ENCODE measurements around the gene HNRNPAB.

HNRNPAB gene

DNA sequence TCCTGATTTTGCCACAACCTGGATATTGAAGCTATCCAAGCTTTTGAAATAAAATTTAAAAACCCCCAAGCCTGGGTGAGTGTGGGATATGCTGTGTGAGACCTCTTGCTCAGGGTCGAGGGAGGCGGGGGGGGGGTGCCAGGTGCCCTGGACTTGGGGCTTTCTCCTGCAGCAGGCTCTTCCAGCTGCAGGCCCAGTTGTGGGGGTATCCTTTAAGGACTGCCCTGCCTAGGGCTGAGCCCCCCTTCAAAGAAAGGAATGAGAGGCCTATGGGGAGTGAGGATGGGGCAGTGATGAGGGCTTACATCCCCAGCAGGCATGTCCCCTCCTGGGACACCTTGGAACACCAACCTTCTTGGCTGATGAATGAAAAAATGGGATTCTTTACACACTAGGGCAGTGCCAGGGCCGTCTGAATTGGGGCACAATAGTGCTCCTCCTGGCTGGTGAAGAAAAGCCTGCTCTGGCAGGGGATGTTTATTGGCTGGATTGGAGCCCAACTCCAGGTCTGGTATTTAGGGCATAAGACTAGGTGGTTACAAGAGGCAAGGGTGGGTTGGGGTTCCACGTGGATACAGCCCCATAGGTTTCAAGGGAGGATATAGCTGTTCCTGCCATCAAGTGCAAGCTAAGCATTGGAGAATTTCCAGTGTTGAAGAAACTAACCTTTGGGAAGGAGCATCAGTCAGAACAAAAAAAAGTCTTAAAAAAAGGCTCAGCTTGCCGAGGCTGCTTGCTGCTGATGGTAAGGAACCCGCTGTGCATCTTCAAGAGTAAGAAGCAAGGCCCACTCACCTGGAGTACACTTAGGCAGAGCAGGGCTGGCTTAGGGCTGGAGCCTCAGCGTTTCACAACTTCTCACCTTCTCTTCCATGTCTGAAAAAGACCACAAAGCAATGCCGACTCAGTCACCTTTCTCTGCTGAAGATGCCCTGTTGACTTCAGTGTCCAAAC, 7.0 kb downstream of the HNRNPAB start:
- no peak for DNase-seq (ENCODE audit: extremely low read depth in 1 of 2, low read depth in 1 of 2)

DNA sequence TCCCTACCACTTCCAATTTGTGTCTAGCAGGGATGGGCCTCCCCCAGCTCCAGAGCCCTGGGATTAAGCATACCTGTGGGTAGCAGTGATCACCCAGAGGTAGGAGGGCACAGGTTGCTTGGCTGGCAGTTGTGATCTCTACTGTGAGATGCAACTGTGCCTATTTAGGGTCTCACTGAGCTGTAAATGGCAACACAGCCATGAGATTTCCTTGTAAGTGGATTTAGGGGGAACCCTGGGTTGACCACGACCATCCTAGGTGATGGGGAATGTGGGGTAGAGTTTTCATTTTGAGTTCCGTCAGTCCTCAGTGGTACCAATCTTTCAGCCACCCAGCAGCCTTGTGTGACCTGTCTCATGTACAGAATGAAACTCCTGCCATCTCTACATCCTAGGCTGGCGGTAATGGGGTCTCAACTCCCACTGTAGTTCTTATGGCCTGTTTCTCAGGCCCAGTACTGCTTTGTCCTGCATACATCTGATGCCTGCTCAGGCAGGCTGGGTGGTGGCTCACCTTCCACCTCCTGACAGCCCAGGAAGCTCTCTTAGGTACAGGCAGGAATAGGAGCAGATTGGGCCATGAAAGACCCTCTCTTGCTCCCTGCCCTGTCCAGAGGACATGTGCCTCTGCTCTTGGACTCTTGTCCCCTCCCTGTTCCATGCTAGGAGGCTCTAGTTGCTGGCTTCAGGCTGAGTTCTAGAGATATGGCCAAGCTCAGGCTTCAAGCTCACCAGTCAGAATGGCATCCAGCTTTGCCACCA, 8.1 kb downstream of the HNRNPAB start:
- no peak for DNase-seq (ENCODE audit: extremely low read depth in 1 of 2, low read depth in 1 of 2)

- DNase-seq (ENCODE audit: extremely low read depth in 1 of 2, low read depth in 1 of 2), result no peak
These were observed 8.7 kb downstream of the HNRNPAB start for GRCh38 chr5:178213003-178213461.

GRCh38 chr5:178213748-178214151, 9.4 kb downstream of the HNRNPAB start:
- DNase-seq (ENCODE audit: extremely low read depth in 1 of 2, low read depth in 1 of 2), result no peak

GRCh38 chr5:178214160-178214803, 9.9 kb downstream of the HNRNPAB start:
- no peak for DNase-seq (ENCODE audit: extremely low read depth in 1 of 2, low read depth in 1 of 2)

GRCh38 chr5:178215280-178216002, 11.1 kb downstream of the HNRNPAB start:
- DNase-seq (ENCODE audit: extremely low read depth in 1 of 2, low read depth in 1 of 2), result no peak

GRCh38 chr5:178216088-178216534, 11.8 kb downstream of the HNRNPAB start:
- no peak for DNase-seq (ENCODE audit: extremely low read depth in 1 of 2, low read depth in 1 of 2)

DNA sequence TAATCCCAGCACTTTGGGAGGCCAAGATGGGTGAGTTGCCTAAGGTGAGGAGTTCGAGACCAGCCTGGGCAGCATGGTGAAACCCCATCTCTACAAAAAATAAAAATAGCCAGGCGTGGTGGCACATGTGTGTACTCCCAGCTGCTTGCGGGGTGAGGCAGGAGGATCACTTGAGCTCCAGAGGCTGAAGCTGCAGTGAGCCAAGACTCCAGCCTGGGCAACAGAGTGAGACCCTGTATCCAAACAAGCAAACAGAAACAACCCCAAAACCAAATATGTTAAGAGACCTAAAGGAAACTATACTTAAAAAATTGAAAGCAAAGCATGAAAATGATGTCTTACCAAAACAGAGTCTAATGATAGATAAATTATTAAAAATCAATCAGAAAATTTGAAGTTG, 12.4 kb downstream of the HNRNPAB start:
- DNase-seq (ENCODE audit: extremely low read depth in 1 of 2, low read depth in 1 of 2), result no peak

GRCh38 chr5:178218237-178218776, 14.0 kb downstream of the HNRNPAB start:
- no peak for DNase-seq (ENCODE audit: extremely low read depth in 1 of 2, low read depth in 1 of 2)

GRCh38 chr5:178218827-178219226, 14.5 kb downstream of the HNRNPAB start:
- DNase-seq (ENCODE audit: extremely low read depth in 1 of 2, low read depth in 1 of 2), result no peak

GRCh38 chr5:178221282-178221681, 16.9 kb downstream of the HNRNPAB start:
- no peak for DNase-seq (ENCODE audit: extremely low read depth in 1 of 2, low read depth in 1 of 2)

DNA sequence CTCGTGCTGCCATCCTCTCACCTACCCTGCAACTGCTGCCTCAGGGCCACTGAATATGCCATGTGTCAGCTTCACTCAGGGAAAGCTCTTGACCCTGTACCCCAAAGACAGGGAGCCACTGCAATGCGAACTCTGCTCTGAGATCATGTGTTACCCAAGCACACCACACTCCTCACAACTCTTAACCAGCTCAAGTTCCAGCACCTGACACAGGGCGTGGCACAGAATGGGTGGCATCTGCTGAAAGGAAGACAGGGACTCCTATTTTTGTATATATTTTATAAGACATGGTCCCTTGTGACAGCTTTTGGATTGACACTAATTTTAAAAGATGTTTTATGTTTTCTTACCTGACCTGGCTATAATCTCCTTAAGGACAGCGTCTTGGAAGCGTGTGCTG, 17.5 kb downstream of the HNRNPAB start:
- DNase-seq (ENCODE audit: extremely low read depth in 1 of 2, low read depth in 1 of 2), result no peak

- DNase-seq (ENCODE audit: extremely low read depth in 1 of 2, low read depth in 1 of 2), result no peak
These were observed 18.0 kb downstream of the HNRNPAB start for GRCh38 chr5:178222292-178222691.

DNA sequence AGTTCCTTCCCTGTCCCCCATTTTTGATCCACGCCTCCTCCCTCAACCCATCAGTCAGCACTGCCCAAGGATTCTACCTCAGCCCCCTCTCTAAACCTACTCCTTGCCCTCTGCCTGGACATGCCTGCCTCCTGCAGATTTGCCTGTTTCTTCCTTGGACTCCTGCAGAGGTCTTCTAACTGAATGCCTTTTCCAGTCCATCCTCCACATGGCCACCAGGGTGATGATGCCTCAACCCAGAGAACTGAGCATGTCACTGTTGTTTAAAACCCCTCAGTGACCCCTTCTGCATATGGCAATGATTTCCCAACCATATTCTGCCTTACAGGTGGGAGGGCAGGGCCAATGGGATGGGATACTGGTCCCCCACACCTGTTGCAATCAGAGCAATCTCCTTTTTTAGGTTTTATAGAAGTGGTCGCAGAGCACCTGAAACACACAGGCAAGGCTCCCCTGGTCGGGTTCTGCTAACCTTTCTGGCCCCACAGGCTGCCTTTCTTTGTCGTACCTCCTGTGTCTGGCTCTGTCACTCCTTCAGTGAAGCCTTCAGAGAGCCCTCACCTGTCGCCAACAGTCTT, 19.0 kb downstream of the HNRNPAB start:
- no peak for DNase-seq (ENCODE audit: extremely low read depth in 1 of 2, low read depth in 1 of 2)

GRCh38 chr5:178223828-178224335, 19.5 kb downstream of the HNRNPAB start:
- no peak for DNase-seq (ENCODE audit: extremely low read depth in 1 of 2, low read depth in 1 of 2)

GRCh38 chr5:178224403-178224802, 20.1 kb downstream of the HNRNPAB start:
- DNase-seq (ENCODE audit: extremely low read depth in 1 of 2, low read depth in 1 of 2), result no peak

DNA sequence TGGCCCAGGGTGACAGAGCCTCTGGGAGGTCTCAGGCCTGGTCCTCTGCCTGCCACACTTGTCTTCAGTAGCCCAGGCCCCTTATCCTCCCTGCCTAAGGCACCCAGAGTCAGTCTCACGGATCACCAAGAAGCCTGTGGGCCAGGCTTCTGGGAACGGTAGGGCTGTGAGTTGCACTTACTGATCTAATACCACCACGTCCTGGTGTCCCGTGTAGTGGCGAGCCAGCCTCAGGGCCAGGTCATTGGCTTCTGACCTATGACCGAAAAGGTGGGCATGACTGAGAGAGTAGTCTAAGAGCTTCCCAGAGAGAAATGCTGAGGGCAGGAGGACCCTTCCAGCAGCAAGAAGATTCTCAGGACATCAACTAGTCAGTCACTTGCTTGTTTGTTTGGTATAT, 20.8 kb downstream of the HNRNPAB start:
- no peak for DNase-seq (ENCODE audit: extremely low read depth in 1 of 2, low read depth in 1 of 2)

GRCh38 chr5:178227138-178227659, 22.9 kb downstream of the HNRNPAB start:
- no peak for DNase-seq (ENCODE audit: extremely low read depth in 1 of 2, low read depth in 1 of 2)

GRCh38 chr5:178227929-178228328, 23.6 kb downstream of the HNRNPAB start:
- no peak for DNase-seq (ENCODE audit: extremely low read depth in 1 of 2, low read depth in 1 of 2)
